Hematopoietic multipotent progenitor cell treated with erythropoietin and hydrocortisone succinate and interleukin-3 and kit ligand, for 8 days (in vitro differentiated cells): ENCODE results near the gene PBX4.

ENCODE experiments used
- DNase-seq: peaks from one replicate; pipeline ENCODE4 v3.0.0-alpha.2; 2015

The PBX4 gene

GRCh38 chr19:19649155-19649554, 30.7 kb upstream of the PBX4 start:
- no peak for DNase-seq

GRCh38 chr19:19647037-19647835, 28.7 kb upstream of the PBX4 start:
- DNase-seq = no peak

- DNase-seq = no peak
Measured at GRCh38 chr19:19645233-19645870, 26.9 kb upstream of the PBX4 start.

- no peak for DNase-seq
Measured at GRCh38 chr19:19644054-19644388, 25.5 kb upstream of the PBX4 start.

GRCh38 chr19:19643158-19644053, 24.9 kb upstream of the PBX4 start, which contains the start of gene GMIP:
Gene GMIP, minus strand, starts transcription at chr19:19643657. Its CDS starts 128 bp downstream, at chr19:19643529.
- peak; percentile 63 for DNase-seq

- no peak for DNase-seq
Measured at GRCh38 chr19:19642506-19643157, 24.1 kb upstream of the PBX4 start.

- DNase-seq = no peak
Measured at GRCh38 chr19:19637523-19638251, 19.2 kb upstream of the PBX4 start.

- DNase-seq = no peak
Measured at GRCh38 chr19:19637186-19637522, 18.7 kb upstream of the PBX4 start.

- DNase-seq = no peak
Measured at GRCh38 chr19:19636573-19637185, 18.2 kb upstream of the PBX4 start.

GRCh38 chr19:19635313-19635702, 16.8 kb upstream of the PBX4 start:
- no peak for DNase-seq

GRCh38 chr19:19634516-19635312, 16.2 kb upstream of the PBX4 start:
- DNase-seq = no peak

- no peak for DNase-seq
Measured at GRCh38 chr19:19633711-19634515, 15.4 kb upstream of the PBX4 start.

GRCh38 chr19:19632661-19633060, 14.2 kb upstream of the PBX4 start:
- DNase-seq = no peak

GRCh38 chr19:19631346-19631745, 12.9 kb upstream of the PBX4 start:
- DNase-seq = no peak

- no peak for DNase-seq
Measured at GRCh38 chr19:19630426-19630825, 11.9 kb upstream of the PBX4 start.

- DNase-seq = no peak
Measured at GRCh38 chr19:19630062-19630414, 11.6 kb upstream of the PBX4 start.

GRCh38 chr19:19628501-19629134, 10.1 kb upstream of the PBX4 start:
- DNase-seq = no peak

GRCh38 chr19:19627621-19628500, 9.4 kb upstream of the PBX4 start, which contains the start of gene LPAR2:
Gene LPAR2, minus strand, starts transcription at chr19:19628220. Its CDS starts 945 bp downstream, at chr19:19627275.
- DNase-seq = no peak
